HepG2 (cell line): Measurements from ENCODE around the gene PCDHGB1. TPM values are rescaled to one million over a fixed set of nuclear protein-coding genes. Genes with fewer than 3 reads are reported as not detected.
"Not testable (repeated sequence)": the region's sequence is repeated elsewhere in the genome, so short reads cannot be mapped to it uniquely, and the experiment has no call there.

Experiments used
- ATAC-seq: fragments of 200-7000 bp; cut with Tn5 transposase; 3 replicates; pipeline ENCODE4 v1.9.1; 2020; ENCODE audit warnings: mild to moderate bottlenecking, moderate library complexity
- BruUV-seq: library from RNA; stranded (reverse); fragments of 400-500 nt; replicated peaks from 2 replicates; lab custom pipeline; 2021; lab: Mats Ljungman, UMichigan
- CTCF ChIA-PET: fragments of 300-600 bp; formaldehyde crosslinking; extraction: SDS; loops from one replicate; lab custom pipeline; 2021; ENCODE audit warnings: low total read pairs, inconsistent platforms, low intra/inter-chr PET ratio; lab: Yijun Ruan, JAX
- POLR2A ChIA-PET: fragments of 350-600 bp; sonication (Branson Sonifier 250); formaldehyde crosslinking; loops from one replicate; lab custom pipeline; 2020; ENCODE audit warnings: antibody characterized with exemption, inconsistent platforms; lab: Yijun Ruan, JAX
- DNase-seq: peaks from one replicate; pipeline ENCODE4 v3.0.0-alpha.2; 2015; ENCODE audit warnings: low spot score
- FAIRE-seq: peaks from 3 replicates; lab custom pipeline; 2011; peaks lifted over from hg19 to GRCh38; lab: Jason Lieb, UNC
- H2AFZ ChIP-seq: one replicate; pipeline ENCODE4 v1.6.1; 2011; ENCODE audit warnings: low read length, inconsistent platforms
- H3K27ac ChIP-seq: fragments of 300-600 bp; 3 replicates; pipeline ENCODE4 v1.8.0; 2011; ENCODE audit warnings: mixed run types, mild to moderate bottlenecking, mixed read lengths, low read length, inconsistent platforms; ENCODE audit not compliant: insufficient read depth; ENCODE audit errors: extremely low read length
- H3K27me3 ChIP-seq, 2 experiments: fragments of 200-600 bp in 1 of 2; 2 replicates in 1 of 2; 3 replicates in 1 of 2; pipeline versions ENCODE4 v1.6.0 to v1.8.0; 2011; ENCODE audit warnings: low read length in 2 of 2, mild to moderate bottlenecking in 2 of 2, moderate library complexity in 2 of 2, inconsistent platforms in 1 of 2; ENCODE audit not compliant: insufficient read depth in 2 of 2, control insufficient read depth in 1 of 2
- H3K36me3 ChIP-seq, 2 experiments: fragments of 200-600 bp in 1 of 2; replicated peaks in 1 of 2; 2 replicates in 1 of 2; 3 replicates in 1 of 2; pipeline versions ENCODE4 v1.5.1 to v1.8.0; 2011; ENCODE audit warnings: low read length in 2 of 2, inconsistent platforms in 1 of 2; ENCODE audit not compliant: insufficient read depth in 2 of 2, control insufficient read depth in 1 of 2
- H3K4me1 ChIP-seq: 2 replicates; pipeline ENCODE4 v1.5.1; 2012; ENCODE audit warnings: low read length, inconsistent platforms; ENCODE audit not compliant: insufficient read depth
- H3K4me2 ChIP-seq: 2 replicates; pipeline ENCODE4 v1.6.0; 2011; ENCODE audit warnings: low read depth, low read length, inconsistent platforms
- H3K4me3 ChIP-seq, 3 experiments: fragments of 200-600 bp in 1 of 3; sonication (generic), shearing (Covaris generic) in 1 of 3; replicated peaks in 1 of 3; 2 replicates each; pipeline ENCODE4 v1.5.1; 2011 to 2016; ENCODE audit warnings: low read length in 3 of 3, inconsistent platforms in 2 of 3, low read depth in 2 of 3, mild to moderate bottlenecking in 2 of 3, control low read depth in 1 of 3, mixed read lengths in 1 of 3; ENCODE audit not compliant: insufficient read depth in 1 of 3
- H3K79me2 ChIP-seq: one replicate; pipeline ENCODE4 v1.6.1; 2011; ENCODE audit warnings: low read length, inconsistent platforms; ENCODE audit not compliant: insufficient read depth
- H3K9ac ChIP-seq: 2 replicates; pipeline ENCODE4 v1.6.0; 2011; ENCODE audit warnings: mild to moderate bottlenecking, low read depth, low read length, inconsistent platforms; ENCODE audit not compliant: insufficient read depth
- H3K9me3 ChIP-seq: 2 replicates; pipeline ENCODE4 v1.5.1; 2012; ENCODE audit warnings: mild to moderate bottlenecking, low read length
- H4K20me1 ChIP-seq: 2 replicates; pipeline ENCODE4 v1.6.0; 2011; ENCODE audit warnings: inconsistent platforms, mild to moderate bottlenecking, low read length, moderate library complexity; ENCODE audit not compliant: insufficient read depth
- KDM2A ChIP-seq: sonication (generic); formaldehyde crosslinking; IDR thresholded peaks from 2 replicates; pipeline ENCODE4 v1.4.0; 2020; ENCODE audit warnings: low read depth, missing genetic modification reagents, borderline replicate concordance
- PHF8 ChIP-seq: sonication (generic); formaldehyde crosslinking; IDR thresholded peaks from 2 replicates; pipeline ENCODE4 v1.5.0; 2020; ENCODE audit warnings: missing genetic modification reagents
- RAD21 ChIP-seq: fragments of 450-650 bp; formaldehyde crosslinking; IDR thresholded peaks from 2 replicates; pipeline ENCODE4 v1.5.0; 2020; ENCODE audit warnings: mild to moderate bottlenecking
- STAG1 ChIP-seq: sonication (generic); formaldehyde crosslinking; IDR thresholded peaks from 2 replicates; pipeline ENCODE4 v1.4.0; 2020; ENCODE audit warnings: missing genetic modification reagents
- ZNF687 ChIP-seq: sonication (generic); formaldehyde crosslinking; IDR thresholded peaks from 2 replicates; pipeline ENCODE4 v1.5.1; 2020; ENCODE audit warnings: mild to moderate bottlenecking, missing genetic modification reagents, moderate library complexity
- WGBS: methylation state at CpG from one replicate; pipeline ENCODE4 v1.1.6; 2017; ENCODE audit warnings: low lambda C conversion rate; 5-methylcytosine and 5-hydroxymethylcytosine counted together
- in situ Hi-C: cut with HindIII; loops from 2 replicates; pipeline ENCODE4 v1.10.0; 2017; ENCODE audit warnings: low pct_unique_long_range_greater_than_20kb; ENCODE audit not compliant: extremely low pct_ligation_motif_present
- intact Hi-C: fragments of 100-400 bp; cut with micrococcal nuclease; formaldehyde crosslinking; loops from one replicate; pipeline ENCODE4 v1.10.0; 2022; ENCODE audit not compliant: unreplicated experiment
- polyA plus RNA-seq, 8 experiments: library from polyadenylated mRNA; depleted of rRNA in 3 of 8; stranded (reverse) in 7 of 8; unstranded in 1 of 8; fragments of >200 nt; fragmentation: Illumina TruSeq in 4 of 8; extraction: Trizol in 4 of 8; gene quantifications; 2 replicates each; pipeline versions ENCODE4 v1.2.1 to v1.2.3, GENCODE V29; 2011 to 2016; ENCODE audit warnings: low read depth in 4 of 8, missing spikeins in 1 of 8, mixed read lengths in 1 of 8; ENCODE audit not compliant: insufficient read depth in 1 of 8
- total RNA-seq, 5 experiments: library from RNA; depleted of rRNA; stranded (reverse); fragments of >200 nt; fragmentation: Illumina TruSeq; extraction: Trizol; gene quantifications; 2 replicates each; pipeline ENCODE4 v1.2.3, GENCODE V29; 2016; ENCODE audit warnings: low read depth in 1 of 5
- TF ChIP-seq, protein P1 (sequence below): sonication (generic); formaldehyde crosslinking; IDR thresholded peaks from 2 replicates; pipeline ENCODE4 v1.4.0; 2020; ENCODE audit warnings: missing genetic modification reagents
- TF ChIP-seq, protein P2 (sequence below): sonication (generic); formaldehyde crosslinking; IDR thresholded peaks from 2 replicates; pipeline ENCODE4 v1.5.0; 2020; ENCODE audit warnings: mild to moderate bottlenecking, missing genetic modification reagents, moderate library complexity

PCDHGB1 gene
- total and polyA plus RNA-seq, 2 of the 13 experiments (the other 11 are each of a cell fraction or from before 2014, with no cell fraction given) = 1.0 to 2.6 TPM

- H3K27ac ChIP-seq, intact Hi-C loops, H3K79me2 ChIP-seq, H3K36me3 ChIP-seq, H2AFZ ChIP-seq, H3K27me3 ChIP-seq, in situ Hi-C loops, H3K4me1 ChIP-seq, H3K9ac ChIP-seq, H4K20me1 ChIP-seq: not testable (repeated sequence)
- Histone ChIP-seq H3K9me3 (peaks cover 18% of the 10 kb centered on the region), H3K4me3 (peak within 1 kb of the TSS in 2 of 3 experiments; percentile 39 to 50; a peak in 4 of 6 replicates), H3K4me2 (peak within 1 kb of the TSS; percentile 51)
- TF ChIP-seq, protein P1, sequence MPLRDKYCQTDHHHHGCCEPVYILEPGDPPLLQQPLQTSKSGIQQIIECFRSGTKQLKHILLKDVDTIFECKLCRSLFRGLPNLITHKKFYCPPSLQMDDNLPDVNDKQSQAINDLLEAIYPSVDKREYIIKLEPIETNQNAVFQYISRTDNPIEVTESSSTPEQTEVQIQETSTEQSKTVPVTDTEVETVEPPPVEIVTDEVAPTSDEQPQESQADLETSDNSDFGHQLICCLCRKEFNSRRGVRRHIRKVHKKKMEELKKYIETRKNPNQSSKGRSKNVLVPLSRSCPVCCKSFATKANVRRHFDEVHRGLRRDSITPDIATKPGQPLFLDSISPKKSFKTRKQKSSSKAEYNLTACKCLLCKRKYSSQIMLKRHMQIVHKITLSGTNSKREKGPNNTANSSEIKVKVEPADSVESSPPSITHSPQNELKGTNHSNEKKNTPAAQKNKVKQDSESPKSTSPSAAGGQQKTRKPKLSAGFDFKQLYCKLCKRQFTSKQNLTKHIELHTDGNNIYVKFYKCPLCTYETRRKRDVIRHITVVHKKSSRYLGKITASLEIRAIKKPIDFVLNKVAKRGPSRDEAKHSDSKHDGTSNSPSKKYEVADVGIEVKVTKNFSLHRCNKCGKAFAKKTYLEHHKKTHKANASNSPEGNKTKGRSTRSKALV (CRISPR knock-in tag) = peak; percentile 46; the same call in 1 of the 2 replicates
- peak; percentile 31; the same call in 1 of the 2 replicates for TF ChIP-seq KDM2A
- 0 out of 2 replicates have a peak, but pooled peaks have one; percentile 19 for TF ChIP-seq PHF8 (CRISPR knock-in tag)
- peak; percentile 59 for TF ChIP-seq RAD21 (CRISPR knock-in tag)
- TF ChIP-seq ZNF687 (CRISPR knock-in tag) = peak; percentile 3; the same call in 1 of the 2 replicates
- peak; percentile 64 for TF ChIP-seq STAG1 (CRISPR knock-in tag)
- TF ChIP-seq, protein P2, sequence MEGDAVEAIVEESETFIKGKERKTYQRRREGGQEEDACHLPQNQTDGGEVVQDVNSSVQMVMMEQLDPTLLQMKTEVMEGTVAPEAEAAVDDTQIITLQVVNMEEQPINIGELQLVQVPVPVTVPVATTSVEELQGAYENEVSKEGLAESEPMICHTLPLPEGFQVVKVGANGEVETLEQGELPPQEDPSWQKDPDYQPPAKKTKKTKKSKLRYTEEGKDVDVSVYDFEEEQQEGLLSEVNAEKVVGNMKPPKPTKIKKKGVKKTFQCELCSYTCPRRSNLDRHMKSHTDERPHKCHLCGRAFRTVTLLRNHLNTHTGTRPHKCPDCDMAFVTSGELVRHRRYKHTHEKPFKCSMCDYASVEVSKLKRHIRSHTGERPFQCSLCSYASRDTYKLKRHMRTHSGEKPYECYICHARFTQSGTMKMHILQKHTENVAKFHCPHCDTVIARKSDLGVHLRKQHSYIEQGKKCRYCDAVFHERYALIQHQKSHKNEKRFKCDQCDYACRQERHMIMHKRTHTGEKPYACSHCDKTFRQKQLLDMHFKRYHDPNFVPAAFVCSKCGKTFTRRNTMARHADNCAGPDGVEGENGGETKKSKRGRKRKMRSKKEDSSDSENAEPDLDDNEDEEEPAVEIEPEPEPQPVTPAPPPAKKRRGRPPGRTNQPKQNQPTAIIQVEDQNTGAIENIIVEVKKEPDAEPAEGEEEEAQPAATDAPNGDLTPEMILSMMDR = peak; percentile 66
- WGBS = 46% methylated on average over 18 of the region's 40 CpGs
- ChIA-PET POLR2A (interaction anchor here (1.2 kb wide), 1 partner anchor 67 kb away, joined by 3 read pairs; the partner anchor contains the start of gene TAF7), CTCF (interaction anchor here (0.6 to 1.5 kb wide), 3 partner anchors 137 to 177 kb away, joined by 3 to 8 read pairs (median 3); no protein-coding TSS in a partner anchor)
- DNase-seq (peak; percentile 16), FAIRE-seq (peak; percentile 44), ATAC-seq (peak; percentile 96)
- BruUV-seq = TSS peak; percentile 47
Observed at GRCh38 chr5:141387557-141388311, 37.8 kb downstream of the PCDHGB1 start, which contains the start of gene PCDHGB4. Gene PCDHGB4, plus strand, starts transcription at chr5:141387698. Its CDS starts 187 bp downstream, at chr5:141387885.
